Tongue (tissue), 1 donor: ENCODE data around the gene TBX6. TPM values are rescaled to one million over a fixed set of nuclear protein-coding genes. Genes with fewer than 3 reads are reported as not detected.

Experiments
- total RNA-seq: library from RNA; depleted of rRNA; stranded (reverse); fragments of >200 nt; gene quantifications from one replicate; pipeline ENCODE4 v1.2.3, GENCODE V29; 2014

TBX6 gene
- total RNA-seq, 1 donor from 2014 or later = 1.4 TPM

Other genes with a start within 250 kb of the TBX6 start
- 47.5 TPM for gene CDIPT, start 228.7 kb downstream of the TBX6 start, total RNA-seq
- 4.7 TPM for gene SEZ6L2, start 192.4 kb downstream of the TBX6 start, total RNA-seq
- 1.6 TPM for gene ASPHD1, start 191.4 kb downstream of the TBX6 start, total RNA-seq
- 8.7 TPM for gene KCTD13, start 165.7 kb downstream of the TBX6 start, total RNA-seq
- gene TMEM219, start 129.8 kb downstream of the TBX6 start, total RNA-seq = 28.2 TPM
- 37.7 TPM for gene TAOK2, start 118.1 kb downstream of the TBX6 start, total RNA-seq
- gene HIRIP3, start 96.3 kb downstream of the TBX6 start, total RNA-seq = 13.1 TPM
- 38.1 TPM for gene INO80E, start 95.7 kb downstream of the TBX6 start, total RNA-seq
- gene DOC2A, start 80.9 kb downstream of the TBX6 start, total RNA-seq = 1.0 TPM
- not detected for gene C16orf92, start 68.7 kb downstream of the TBX6 start, total RNA-seq
- gene TLCD3B, start 60.7 kb downstream of the TBX6 start, total RNA-seq = 0.82 TPM
- 1,849 TPM for gene ALDOA, start 26.2 kb downstream of the TBX6 start, total RNA-seq
- gene PPP4C, start 15.9 kb downstream of the TBX6 start, total RNA-seq = 72.4 TPM
- 10.4 TPM for gene YPEL3, start 4.3 kb upstream of the TBX6 start, total RNA-seq
- 3.3 TPM for gene GDPD3, start 21.6 kb upstream of the TBX6 start, total RNA-seq
- 18.0 TPM for gene MAPK3, start 31.3 kb upstream of the TBX6 start, total RNA-seq
- gene CORO1A, start 91.7 kb upstream of the TBX6 start, total RNA-seq = 14.8 TPM
- gene BOLA2B, start 101.7 kb upstream of the TBX6 start, total RNA-seq = 40.7 TPM
- 13.7 TPM for gene SLX1A, start 102.0 kb upstream of the TBX6 start, total RNA-seq
- gene SULT1A3, start 107.3 kb upstream of the TBX6 start, total RNA-seq = 5.8 TPM
- 2.4 TPM for gene NPIPB13, start 156.6 kb upstream of the TBX6 start, total RNA-seq